ENCODE results near the gene KRT85.
"Not testable (repeated sequence)": the region's sequence is repeated elsewhere in the genome, so short reads cannot be mapped to it uniquely, and the experiment has no call there.

KRT85 gene

DNA sequence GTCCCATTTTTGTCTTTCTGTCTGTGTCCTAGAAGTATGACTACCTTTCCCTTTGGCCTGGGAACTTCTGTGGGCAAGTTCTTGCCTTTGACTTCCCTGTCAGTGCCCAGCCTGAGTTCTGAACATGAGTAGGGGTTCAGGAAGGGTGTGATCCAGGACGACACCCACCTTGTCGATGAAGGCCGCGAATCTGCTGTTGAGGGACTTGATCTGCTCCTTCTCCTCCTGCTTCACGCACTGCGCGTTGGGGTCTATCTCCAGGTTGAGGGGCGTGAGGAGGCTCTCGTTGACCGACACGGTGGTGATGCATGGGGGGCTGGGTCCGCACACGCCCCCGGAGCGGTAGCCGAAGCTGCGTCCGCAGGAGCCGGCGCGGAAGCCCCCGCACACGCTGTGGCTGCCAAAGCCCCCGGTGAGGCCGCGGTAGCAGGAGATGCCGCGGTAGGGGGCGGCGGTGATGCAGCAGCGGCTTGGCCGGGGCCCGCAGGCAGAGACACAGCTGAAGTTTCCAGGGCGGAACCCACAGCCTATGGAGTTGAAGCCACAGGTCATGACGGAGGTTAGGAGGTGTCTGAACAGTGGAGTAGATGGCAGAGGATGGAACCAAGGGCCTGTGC, 46.4 kb downstream of the KRT85 start, which contains the start of gene KRT83:
KRT83 (minus strand) TSS at position 615 of the 617 bp plus-strand sequence; CDS start at position 552, 63 bp downstream.
- H3K4me1 ChIP-seq (ENCODE audit: control insufficient read depth in 5 of 5, insufficient read depth in 5 of 5, low read length in 5 of 5), result no peaks in the 10 kb centered on the region
- H3K27ac ChIP-seq (ENCODE audit: low read depth, low read length), result no peak within 1 kb of the TSS
- H3K9ac ChIP-seq (ENCODE audit: low read length in 5 of 5), result no peak within 1 kb of the TSS
- H3K4me3 ChIP-seq (ENCODE audit: low read depth in 1 of 5, low read length in 5 of 5), result no peak within 1 kb of the TSS
- H3K9me3 ChIP-seq (ENCODE audit: control insufficient read depth in 5 of 5, low read length in 5 of 5), result no peaks in the 10 kb centered on the region
- peaks cover 25 to 56% (median 40%) of the 10 kb centered on the region in 5 donors for H3K27me3 ChIP-seq (ENCODE audit: control insufficient read depth in 5 of 5, insufficient read depth in 4 of 5, low read length in 5 of 5)
- no peaks in the 10 kb centered on the region for H3K36me3 ChIP-seq (ENCODE audit: control insufficient read depth in 5 of 5, insufficient read depth in 5 of 5, low read length in 5 of 5)

DNA sequence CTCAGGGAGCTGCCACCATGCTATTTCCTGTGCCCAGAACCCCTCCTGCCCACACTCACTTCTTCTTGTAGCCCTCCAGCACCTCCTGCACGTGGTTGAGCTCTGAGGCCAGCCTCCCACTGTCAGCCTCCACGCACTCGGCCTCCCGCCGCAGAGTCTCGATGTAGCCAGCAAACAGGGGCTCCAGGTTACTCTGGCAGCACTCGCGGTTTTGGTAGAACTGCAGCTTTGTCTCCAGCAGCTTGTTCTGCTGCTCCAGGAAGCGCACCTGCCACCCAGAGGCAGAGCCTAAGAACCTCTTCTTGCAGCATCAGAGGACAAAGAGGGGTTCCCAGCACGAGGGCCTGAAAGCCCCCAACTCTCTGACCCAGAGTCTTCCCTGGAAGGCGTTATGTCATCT, 48.2 kb downstream of the KRT85 start:
- no peaks in the 10 kb centered on the region for H3K4me1 ChIP-seq (ENCODE audit: control insufficient read depth in 5 of 5, insufficient read depth in 5 of 5, low read length in 5 of 5)
- no peaks in the 10 kb centered on the region for H3K36me3 ChIP-seq (ENCODE audit: control insufficient read depth in 5 of 5, insufficient read depth in 5 of 5, low read length in 5 of 5)
- H3K4me3 ChIP-seq (ENCODE audit: low read depth in 1 of 5, low read length in 5 of 5), result no peak overlapping the region
- no peak overlapping the region for H3K9ac ChIP-seq (ENCODE audit: low read length in 5 of 5)
- H3K27ac ChIP-seq (ENCODE audit: low read depth, low read length), result no peak overlapping the region
- peaks cover 32 to 61% (median 41%) of the 10 kb centered on the region in 5 donors for H3K27me3 ChIP-seq (ENCODE audit: control insufficient read depth in 5 of 5, insufficient read depth in 4 of 5, low read length in 5 of 5)
- no peaks in the 10 kb centered on the region for H3K9me3 ChIP-seq (ENCODE audit: control insufficient read depth in 5 of 5, low read length in 5 of 5)

DNA sequence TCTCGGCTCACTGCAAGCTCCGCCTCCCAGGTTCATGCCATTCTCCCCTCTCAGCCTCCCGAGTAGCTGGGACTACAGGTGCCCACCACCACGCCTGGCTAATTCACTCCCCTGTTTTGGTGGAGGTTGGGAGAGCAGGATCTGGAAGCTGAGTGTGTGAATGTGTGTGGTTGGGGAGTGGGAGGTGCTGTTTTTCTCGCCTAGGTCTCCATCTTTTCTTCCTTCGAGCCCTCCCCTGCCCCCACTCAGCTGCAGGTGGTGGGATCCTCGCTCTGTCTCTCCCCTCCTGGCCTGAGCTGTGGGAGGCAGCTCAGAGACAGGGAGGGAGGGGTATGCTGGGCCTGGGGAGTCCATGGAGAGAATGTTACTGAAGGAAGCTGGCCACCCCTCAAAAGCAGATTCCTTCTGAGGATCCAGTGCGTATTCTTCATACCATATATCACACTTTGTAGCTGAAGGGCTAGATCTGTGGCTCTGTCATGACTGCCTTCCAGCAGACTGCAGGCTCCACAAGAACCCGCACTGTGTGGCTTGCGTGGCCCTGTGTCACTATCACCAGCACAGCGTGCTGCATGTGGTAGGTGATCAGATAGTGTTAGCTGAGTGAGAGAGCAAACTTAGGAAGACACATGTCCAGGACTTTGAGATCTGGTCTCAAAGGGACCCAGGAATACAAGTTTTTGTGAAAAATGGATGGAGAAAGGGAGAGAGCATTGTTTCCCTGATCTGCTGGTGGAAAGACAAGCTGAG, 48.9 kb downstream of the KRT85 start:
- H3K27ac ChIP-seq (ENCODE audit: low read depth, low read length), result no peak overlapping the region
- no peak overlapping the region for H3K4me3 ChIP-seq (ENCODE audit: low read depth in 1 of 5, low read length in 5 of 5)
- no peaks in the 10 kb centered on the region for H3K36me3 ChIP-seq (ENCODE audit: control insufficient read depth in 5 of 5, insufficient read depth in 5 of 5, low read length in 5 of 5)
- H3K9ac ChIP-seq (ENCODE audit: low read length in 5 of 5), result no peak overlapping the region
- no peaks in the 10 kb centered on the region for H3K4me1 ChIP-seq (ENCODE audit: control insufficient read depth in 5 of 5, insufficient read depth in 5 of 5, low read length in 5 of 5)
- H3K27me3 ChIP-seq (ENCODE audit: control insufficient read depth in 5 of 5, insufficient read depth in 4 of 5, low read length in 5 of 5), result peaks cover 34 to 60% (median 45%) of the 10 kb centered on the region in 5 donors
- H3K9me3 ChIP-seq (ENCODE audit: control insufficient read depth in 5 of 5, low read length in 5 of 5), result no peaks in the 10 kb centered on the region

DNA sequence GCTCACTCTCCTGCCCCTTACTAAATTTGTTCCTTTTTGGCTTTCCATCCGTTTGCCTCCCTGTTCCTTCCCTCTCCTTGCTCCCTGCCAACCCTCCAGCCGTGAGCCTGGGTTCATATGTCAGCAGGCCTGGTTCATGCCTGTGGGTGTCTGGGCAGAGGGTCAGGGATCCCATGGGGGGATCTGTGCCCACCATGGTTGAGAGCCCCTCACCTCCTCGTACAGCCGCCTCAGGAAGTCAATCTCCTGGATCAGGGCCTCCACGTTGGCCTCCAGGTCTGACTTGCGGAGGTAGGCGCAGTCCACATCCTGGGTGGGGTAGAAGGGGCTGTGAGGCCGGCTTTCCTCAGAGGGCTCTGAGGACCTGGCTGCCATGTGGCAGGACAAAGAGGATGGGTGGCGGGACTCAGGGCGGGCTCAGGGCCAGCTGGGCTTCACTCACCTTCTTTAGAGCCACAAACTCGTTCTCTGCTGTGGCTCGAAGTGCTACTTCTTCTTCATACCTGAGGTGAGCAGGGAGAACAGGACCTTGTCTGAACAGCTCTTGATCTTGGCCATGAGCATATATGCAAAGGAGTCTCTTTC, 49.7 kb downstream of the KRT85 start:
- no peak overlapping the region for H3K4me3 ChIP-seq (ENCODE audit: low read depth in 1 of 5, low read length in 5 of 5)
- no peak overlapping the region for H3K9ac ChIP-seq (ENCODE audit: low read length in 5 of 5)
- no peaks in the 10 kb centered on the region for H3K9me3 ChIP-seq (ENCODE audit: control insufficient read depth in 5 of 5, low read length in 5 of 5)
- peaks cover 35 to 58% (median 48%) of the 10 kb centered on the region in 5 donors for H3K27me3 ChIP-seq (ENCODE audit: control insufficient read depth in 5 of 5, insufficient read depth in 4 of 5, low read length in 5 of 5)
- H3K4me1 ChIP-seq (ENCODE audit: control insufficient read depth in 5 of 5, insufficient read depth in 5 of 5, low read length in 5 of 5), result no peaks in the 10 kb centered on the region
- H3K27ac ChIP-seq (ENCODE audit: low read depth, low read length), result no peak overlapping the region
- no peaks in the 10 kb centered on the region for H3K36me3 ChIP-seq (ENCODE audit: control insufficient read depth in 5 of 5, insufficient read depth in 5 of 5, low read length in 5 of 5)

DNA sequence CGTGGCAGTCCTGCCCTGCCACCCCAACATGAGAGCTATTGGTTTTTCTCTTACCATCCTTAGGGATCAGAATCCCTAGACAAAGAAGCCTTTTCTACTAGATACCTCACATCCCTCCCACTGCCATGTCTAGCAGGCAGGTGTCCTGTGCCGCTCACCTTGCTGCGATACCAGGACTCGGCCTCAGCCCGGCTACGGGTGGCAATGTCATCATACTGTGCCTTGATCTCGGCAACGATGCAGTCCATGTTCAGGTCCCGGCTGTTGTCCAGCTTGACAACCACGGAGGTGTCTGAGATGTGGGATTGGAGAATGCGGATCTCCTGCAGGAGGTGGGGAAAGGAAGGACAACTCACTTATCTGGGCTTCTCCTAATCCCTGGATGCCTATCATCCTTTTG, 50.6 kb downstream of the KRT85 start:
- H3K27me3 ChIP-seq (ENCODE audit: control insufficient read depth in 5 of 5, insufficient read depth in 4 of 5, low read length in 5 of 5), result peaks cover 30 to 54% (median 45%) of the 10 kb centered on the region in 5 donors
- H3K4me3 ChIP-seq (ENCODE audit: low read depth in 1 of 5, low read length in 5 of 5), result no peak overlapping the region
- H3K27ac ChIP-seq (ENCODE audit: low read depth, low read length), result no peak overlapping the region
- no peaks in the 10 kb centered on the region for H3K36me3 ChIP-seq (ENCODE audit: control insufficient read depth in 5 of 5, insufficient read depth in 5 of 5, low read length in 5 of 5)
- no peaks in the 10 kb centered on the region for H3K9me3 ChIP-seq (ENCODE audit: control insufficient read depth in 5 of 5, low read length in 5 of 5)
- no peak overlapping the region for H3K9ac ChIP-seq (ENCODE audit: low read length in 5 of 5)
- H3K4me1 ChIP-seq (ENCODE audit: control insufficient read depth in 5 of 5, insufficient read depth in 5 of 5, low read length in 5 of 5), result no peaks in the 10 kb centered on the region

DNA sequence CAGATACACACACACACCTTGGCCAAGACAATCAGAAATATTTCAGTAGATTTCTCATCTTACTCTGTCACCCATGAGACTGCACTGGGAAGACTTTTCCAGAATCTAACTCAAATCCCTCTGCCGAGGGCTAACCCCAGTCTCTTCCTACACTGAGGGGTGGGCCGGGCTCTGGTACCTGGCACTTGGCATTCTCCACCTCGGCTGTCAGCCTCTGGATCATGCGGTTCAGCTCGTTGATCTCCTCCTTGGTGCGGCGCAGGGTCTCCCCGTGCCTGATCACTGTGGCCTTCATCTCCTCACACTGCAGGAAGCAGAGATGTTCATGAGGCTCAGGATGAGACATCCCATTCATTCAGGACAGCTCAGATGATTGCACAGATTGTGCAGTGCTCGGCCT, 51.0 kb downstream of the KRT85 start:
- H3K27me3 ChIP-seq (ENCODE audit: control insufficient read depth in 5 of 5, insufficient read depth in 4 of 5, low read length in 5 of 5), result peaks cover 25 to 54% (median 46%) of the 10 kb centered on the region in 5 donors
- no peak overlapping the region for H3K9ac ChIP-seq (ENCODE audit: low read length in 5 of 5)
- no peaks in the 10 kb centered on the region for H3K36me3 ChIP-seq (ENCODE audit: control insufficient read depth in 5 of 5, insufficient read depth in 5 of 5, low read length in 5 of 5)
- no peaks in the 10 kb centered on the region for H3K4me1 ChIP-seq (ENCODE audit: control insufficient read depth in 5 of 5, insufficient read depth in 5 of 5, low read length in 5 of 5)
- no peaks in the 10 kb centered on the region for H3K9me3 ChIP-seq (ENCODE audit: control insufficient read depth in 5 of 5, low read length in 5 of 5)
- H3K4me3 ChIP-seq (ENCODE audit: low read depth in 1 of 5, low read length in 5 of 5), result no peak overlapping the region
- no peak overlapping the region for H3K27ac ChIP-seq (ENCODE audit: low read depth, low read length)

DNA sequence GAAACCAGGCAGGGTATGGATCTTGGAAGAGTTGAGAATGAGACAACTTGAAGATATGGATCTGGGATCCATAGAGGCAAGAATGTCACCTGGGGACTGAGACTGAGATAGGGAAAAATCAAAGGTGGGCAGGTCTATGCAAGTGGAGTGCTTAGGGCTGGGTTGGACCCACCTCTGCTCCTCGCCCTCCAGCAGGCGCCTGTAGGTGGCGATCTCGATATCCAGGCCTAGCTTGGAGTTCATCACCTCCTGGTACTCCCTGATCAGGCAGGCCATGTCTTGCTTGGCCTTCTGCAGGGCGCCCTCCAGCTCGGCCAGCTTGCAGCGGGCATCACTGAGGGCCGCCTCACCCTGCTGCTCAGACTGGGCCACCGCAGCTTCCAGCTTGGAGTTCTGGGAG, 51.6 kb downstream of the KRT85 start:
- H3K4me1 ChIP-seq (ENCODE audit: control insufficient read depth in 5 of 5, insufficient read depth in 5 of 5, low read length in 5 of 5); H3K9me3 ChIP-seq (ENCODE audit: control insufficient read depth in 5 of 5, low read length in 5 of 5); H3K9ac ChIP-seq (ENCODE audit: low read length in 5 of 5); H3K36me3 ChIP-seq (ENCODE audit: control insufficient read depth in 5 of 5, insufficient read depth in 5 of 5, low read length in 5 of 5); H3K4me3 ChIP-seq (ENCODE audit: low read depth in 1 of 5, low read length in 5 of 5); H3K27ac ChIP-seq (ENCODE audit: low read depth, low read length): not testable (repeated sequence)
- H3K27me3 ChIP-seq (ENCODE audit: control insufficient read depth in 5 of 5, insufficient read depth in 4 of 5, low read length in 5 of 5), result peaks cover 22 to 53% (median 44%) of the 10 kb centered on the region in 5 donors

DNA sequence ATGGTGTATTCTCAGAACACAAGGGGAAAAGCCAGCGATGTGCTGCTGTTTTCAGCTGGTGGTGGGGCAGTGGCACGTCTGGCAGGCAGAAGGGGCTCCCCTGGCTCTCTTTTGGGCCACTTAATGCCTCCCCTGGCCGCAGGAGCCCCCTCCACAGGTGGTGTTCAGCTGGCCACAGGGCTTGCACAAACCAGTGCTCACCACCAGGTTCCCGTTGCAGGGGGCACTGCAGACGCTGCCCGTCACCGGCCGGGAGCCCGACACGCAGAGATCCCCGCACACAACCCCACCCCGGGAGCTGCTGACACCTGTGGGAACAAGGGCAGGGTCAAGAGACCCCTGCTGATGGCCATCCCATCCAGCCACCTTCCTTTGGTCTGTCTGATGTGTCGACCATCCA, 52.8 kb downstream of the KRT85 start:
- peaks cover 18 to 55% (median 43%) of the 10 kb centered on the region in 5 donors for H3K27me3 ChIP-seq (ENCODE audit: control insufficient read depth in 5 of 5, insufficient read depth in 4 of 5, low read length in 5 of 5)
- no peak overlapping the region for H3K27ac ChIP-seq (ENCODE audit: low read depth, low read length)
- H3K4me3 ChIP-seq (ENCODE audit: low read depth in 1 of 5, low read length in 5 of 5), result no peak overlapping the region
- H3K9ac ChIP-seq (ENCODE audit: low read length in 5 of 5), result no peak overlapping the region
- no peaks in the 10 kb centered on the region for H3K4me1 ChIP-seq (ENCODE audit: control insufficient read depth in 5 of 5, insufficient read depth in 5 of 5, low read length in 5 of 5)
- H3K36me3 ChIP-seq (ENCODE audit: control insufficient read depth in 5 of 5, insufficient read depth in 5 of 5, low read length in 5 of 5), result no peaks in the 10 kb centered on the region
- H3K9me3 ChIP-seq (ENCODE audit: control insufficient read depth in 5 of 5, low read length in 5 of 5), result no peaks in the 10 kb centered on the region

DNA sequence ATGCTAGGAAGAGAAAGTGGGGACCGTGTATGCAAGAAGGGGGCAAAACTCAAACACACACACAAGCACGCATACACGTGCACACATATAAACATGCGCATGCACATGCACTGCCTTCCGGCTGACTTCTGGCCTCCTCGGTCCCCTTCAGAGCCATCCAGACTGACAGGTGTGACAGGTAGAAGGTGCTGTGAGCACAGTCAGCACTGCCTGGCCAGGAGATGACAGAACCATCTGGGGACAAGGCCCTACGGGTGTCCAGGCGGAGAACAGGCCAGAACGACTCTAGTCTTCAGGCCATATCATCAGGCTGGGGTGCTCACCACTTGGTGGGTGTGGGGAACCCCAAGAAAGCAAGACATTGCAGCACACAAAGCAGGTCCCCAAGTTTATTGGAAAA, 53.4 kb downstream of the KRT85 start:
- Histone ChIP-seq H3K9ac (ENCODE audit: low read length in 5 of 5) (no peak overlapping the region), H3K4me1 (ENCODE audit: control insufficient read depth in 5 of 5, insufficient read depth in 5 of 5, low read length in 5 of 5) (no peaks in the 10 kb centered on the region), H3K9me3 (ENCODE audit: control insufficient read depth in 5 of 5, low read length in 5 of 5) (no peaks in the 10 kb centered on the region), H3K4me3 (ENCODE audit: low read depth in 1 of 5, low read length in 5 of 5) (no peak overlapping the region), H3K27me3 (ENCODE audit: control insufficient read depth in 5 of 5, insufficient read depth in 4 of 5, low read length in 5 of 5) (peaks cover 22 to 57% (median 38%) of the 10 kb centered on the region in 5 donors), H3K36me3 (ENCODE audit: control insufficient read depth in 5 of 5, insufficient read depth in 5 of 5, low read length in 5 of 5) (no peaks in the 10 kb centered on the region), H3K27ac (ENCODE audit: low read depth, low read length) (no peak overlapping the region)

DNA sequence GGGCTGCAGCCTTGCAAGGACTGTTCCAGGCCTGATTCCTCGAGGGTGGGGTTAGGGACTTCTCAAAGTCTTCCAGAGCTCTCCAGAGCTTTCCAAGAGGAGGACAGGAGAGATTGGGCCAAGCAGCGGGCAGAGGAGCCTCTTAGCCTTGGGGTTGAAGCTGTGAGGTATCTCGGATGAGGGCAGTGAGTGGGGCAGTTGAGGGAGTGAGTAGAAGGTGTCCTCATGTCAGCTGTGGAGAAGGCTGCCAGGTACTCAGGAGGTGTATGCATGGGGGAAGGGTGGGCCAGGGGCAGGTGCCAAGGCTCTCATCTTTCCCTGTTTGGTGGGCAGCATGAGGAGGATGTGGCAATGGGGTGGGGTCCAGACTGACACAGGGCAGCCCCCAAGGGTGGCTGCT, 53.8 kb downstream of the KRT85 start:
- peaks cover 0 to 4% (median 4%) of the 10 kb centered on the region in 5 donors for H3K4me1 ChIP-seq (ENCODE audit: control insufficient read depth in 5 of 5, insufficient read depth in 5 of 5, low read length in 5 of 5)
- H3K9ac ChIP-seq (ENCODE audit: low read length in 5 of 5), result no peak overlapping the region
- peaks cover 20 to 57% (median 40%) of the 10 kb centered on the region in 5 donors for H3K27me3 ChIP-seq (ENCODE audit: control insufficient read depth in 5 of 5, insufficient read depth in 4 of 5, low read length in 5 of 5)
- no peak overlapping the region for H3K27ac ChIP-seq (ENCODE audit: low read depth, low read length)
- H3K4me3 ChIP-seq (ENCODE audit: low read depth in 1 of 5, low read length in 5 of 5), result no peak overlapping the region
- H3K9me3 ChIP-seq (ENCODE audit: control insufficient read depth in 5 of 5, low read length in 5 of 5), result no peaks in the 10 kb centered on the region
- no peaks in the 10 kb centered on the region for H3K36me3 ChIP-seq (ENCODE audit: control insufficient read depth in 5 of 5, insufficient read depth in 5 of 5, low read length in 5 of 5)

All from subcutaneous abdominal adipose tissue (tissue), 5 donors.